SU-DHL-6 (cell line): ENCODE measurements around the gene SLC25A4.

Source experiments
- H2AFZ ChIP-seq: fragments of 200-600 bp; sonication (generic); 2 replicates; pipeline ENCODE4 v1.6.1; 2014; ENCODE audit warnings: low read depth, mild to moderate bottlenecking, moderate library complexity, mixed read lengths, antibody characterized with exemption, low read length; ENCODE audit not compliant: severe bottlenecking
- H3F3A ChIP-seq: fragments of 200-600 bp; shearing (Covaris generic); 2 replicates; pipeline ENCODE4 v1.6.0; 2016; ENCODE audit warnings: antibody characterized with exemption, mild to moderate bottlenecking; ENCODE audit not compliant: insufficient read depth
- H3K27ac ChIP-seq: fragments of 200-600 bp; sonication (generic); 2 replicates; pipeline ENCODE4 v1.5.1; 2016; ENCODE audit warnings: low read depth, mild to moderate bottlenecking, low read length, moderate library complexity, mixed read lengths
- H3K27me3 ChIP-seq: fragments of 200-600 bp; sonication (generic), shearing (Covaris generic); 2 replicates; pipeline ENCODE4 v1.6.0; 2014; ENCODE audit warnings: mild to moderate bottlenecking, low read length
- H3K36me3 ChIP-seq: fragments of 200-600 bp; sonication (generic); 2 replicates; pipeline ENCODE4 v1.6.1; 2014; ENCODE audit warnings: mild to moderate bottlenecking, low read length, mixed read lengths
- H3K4me2 ChIP-seq: fragments of 300-600, 200-600 bp; shearing (Covaris generic), sonication (generic); 2 replicates; pipeline ENCODE4 v1.6.0; 2014; ENCODE audit warnings: low read length, low read depth, mild to moderate bottlenecking; ENCODE audit not compliant: poor library complexity, severe bottlenecking
- H3K4me3 ChIP-seq: fragments of 200-600 bp; sonication (generic); 2 replicates; pipeline ENCODE4 v1.5.1; 2014; ENCODE audit warnings: antibody characterized with exemption, low read length, mild to moderate bottlenecking, mixed read lengths; ENCODE audit not compliant: insufficient read depth, poor library complexity, severe bottlenecking
- H3K79me2 ChIP-seq: fragments of 200-600 bp; sonication (generic); 2 replicates; pipeline ENCODE4 v1.6.1; 2014; ENCODE audit warnings: mild to moderate bottlenecking, low read length, moderate library complexity; ENCODE audit not compliant: insufficient read depth
- H3K9ac ChIP-seq: fragments of 200-600 bp; sonication (generic); 2 replicates; pipeline ENCODE4 v1.7.0; 2014; ENCODE audit warnings: mild to moderate bottlenecking, low read length
- H3K9me2 ChIP-seq: fragments of 200-600 bp; sonication (generic); replicated peaks from 2 replicates; pipeline ENCODE4 v1.6.1; 2014; ENCODE audit warnings: low read length; ENCODE audit not compliant: insufficient read depth
- H3K9me3 ChIP-seq: fragments of 200-600 bp; sonication (generic); 2 replicates; pipeline ENCODE4 v1.6.1; 2014; ENCODE audit warnings: low read length, mixed read lengths; ENCODE audit not compliant: insufficient read depth
- H4K20me1 ChIP-seq: fragments of 200-600 bp; sonication (generic); 2 replicates; pipeline ENCODE4 v1.6.1; 2014; ENCODE audit warnings: low read depth, mild to moderate bottlenecking, antibody characterized with exemption, low read length, moderate library complexity, mixed read lengths
- CTCF ChIP-seq: fragments of 200-600 bp; sonication (generic); IDR thresholded peaks from one replicate; pipeline ENCODE4 v1.5.1; 2017; ENCODE audit warnings: antibody characterized with exemption, mild to moderate bottlenecking, low read length, moderate library complexity; ENCODE audit not compliant: insufficient read depth, poor library complexity, severe bottlenecking
- EZH2phosphoT487 ChIP-seq: fragments of 200-600 bp; sonication (generic), shearing (Covaris generic); conservative IDR thresholded peaks from 2 replicates; pipeline ENCODE4 v1.6.1; 2018; ENCODE audit warnings: mild to moderate bottlenecking, antibody characterized with exemption, low read length, moderate library complexity, mixed read lengths

The SLC25A4 gene

GRCh38 chr4:185113340-185113739 is 29.7 kb upstream of the SLC25A4 start:
- no peaks in the 10 kb centered on the region for H3K9me3 ChIP-seq
- no peaks in the 10 kb centered on the region for H3K27me3 ChIP-seq
- H3K27ac ChIP-seq: no peak overlapping the region
- no peaks in the 10 kb centered on the region for H4K20me1 ChIP-seq
- no peaks in the 10 kb centered on the region for H3K9me2 ChIP-seq
- H3K79me2 ChIP-seq: no peaks in the 10 kb centered on the region
- H3K36me3 ChIP-seq: no peaks in the 10 kb centered on the region
- H2AFZ ChIP-seq: no peak overlapping the region
- H3K9ac ChIP-seq: no peak overlapping the region
- H3K4me2 ChIP-seq: no peak overlapping the region
- H3F3A ChIP-seq: no peaks in the 10 kb centered on the region
- H3K4me3 ChIP-seq: no peak overlapping the region
- TF ChIP-seq CTCF: no peak
- TF ChIP-seq EZH2phosphoT487: no peak

- no peak overlapping the region for H3K27ac ChIP-seq
- no peaks in the 10 kb centered on the region for H3K79me2 ChIP-seq
- H3K9me3 ChIP-seq: no peaks in the 10 kb centered on the region
- H3K4me3 ChIP-seq: no peak overlapping the region
- no peak for TF ChIP-seq EZH2phosphoT487
- no peak for TF ChIP-seq CTCF
- H2AFZ ChIP-seq: no peak overlapping the region
- H3K36me3 ChIP-seq: no peaks in the 10 kb centered on the region
- H3K9me2 ChIP-seq: no peaks in the 10 kb centered on the region
- no peak overlapping the region for H3K4me2 ChIP-seq
- H3K27me3 ChIP-seq: no peaks in the 10 kb centered on the region
- no peaks in the 10 kb centered on the region for H3F3A ChIP-seq
- no peak overlapping the region for H3K9ac ChIP-seq
- H4K20me1 ChIP-seq: no peaks in the 10 kb centered on the region
Observed at GRCh38 chr4:185115827-185116232, 27.2 kb upstream of the SLC25A4 start.

- H3K9me3 ChIP-seq: no peaks in the 10 kb centered on the region
Observed at GRCh38 chr4:185117300-185117934, 25.6 kb upstream of the SLC25A4 start.

More at GRCh38 chr4:185117300-185117934, 25.6 kb upstream of the SLC25A4 start:
- Histone ChIP-seq H3K9ac (no peak overlapping the region), H3K4me2 (no peak overlapping the region), H3K79me2 (no peaks in the 10 kb centered on the region), H3K36me3 (no peaks in the 10 kb centered on the region), H3K27ac (no peak overlapping the region), H3K9me2 (no peaks in the 10 kb centered on the region), H2AFZ (no peak overlapping the region), H3F3A (no peaks in the 10 kb centered on the region), H3K4me3 (no peak overlapping the region), H4K20me1 (no peaks in the 10 kb centered on the region), H3K27me3 (no peaks in the 10 kb centered on the region)
- TF ChIP-seq EZH2phosphoT487 (no peak), CTCF (no peak)
